Endothelial cell of umbilical vein (primary cell): ENCODE results near the gene TMEM200B. TPM values are rescaled to one million over a fixed set of nuclear protein-coding genes. Genes with fewer than 3 reads are reported as not detected.

Experiments used
- BruUV-seq: library from RNA; stranded (reverse); fragments of 400-500 nt; replicated peaks from 2 replicates; lab custom pipeline; 2021; lab: Mats Ljungman, UMichigan
- CTCF ChIA-PET: fragments of 300-600, 350-600 bp; sonication (Branson Sonifier 250); formaldehyde crosslinking; loops from one replicate; lab custom pipeline; 2021; ENCODE audit warnings: antibody characterized with exemption, inconsistent platforms; lab: Charles Lee
- POLR2A ChIA-PET: fragments of 300-600, 350-600 bp; sonication (Branson Sonifier 250); formaldehyde crosslinking; loops from one replicate; lab custom pipeline; 2021; ENCODE audit warnings: antibody characterized with exemption, inconsistent platforms; lab: Charles Lee
- DNase-seq: peaks from one replicate; pipeline ENCODE4 v3.0.0-alpha.2; 2011; ENCODE audit warnings: low read depth, low spot score
- FAIRE-seq: peaks from 2 replicates; lab custom pipeline; 2011; peaks lifted over from hg19 to GRCh38; lab: Jason Lieb, UNC
- H2AFZ ChIP-seq: 2 replicates; pipeline ENCODE4 v1.6.0; 2012; ENCODE audit warnings: low read depth, low read length, control low read depth, inconsistent platforms
- H3K27ac ChIP-seq: 2 replicates; pipeline ENCODE4 v1.5.1; 2011; ENCODE audit warnings: low read depth, mild to moderate bottlenecking, control low read depth, low read length, moderate library complexity; ENCODE audit not compliant: insufficient read depth
- H3K27me3 ChIP-seq, 2 experiments: 2 replicates each; pipeline versions ENCODE4 v1.6.0 to v1.6.1; 2011; ENCODE audit warnings: low read length in 2 of 2, mixed read lengths in 1 of 2; ENCODE audit not compliant: control insufficient read depth in 2 of 2, insufficient read depth in 2 of 2
- H3K36me3 ChIP-seq, 2 experiments: 2 replicates in 1 of 2; 3 replicates in 1 of 2; pipeline ENCODE4 v1.5.1; 2011; ENCODE audit warnings: low read length in 2 of 2, mild to moderate bottlenecking in 1 of 2, moderate library complexity in 1 of 2; ENCODE audit not compliant: control insufficient read depth in 2 of 2, insufficient read depth in 2 of 2; ENCODE audit errors: extremely low read depth in 1 of 2
- H3K4me1 ChIP-seq: 3 replicates; pipeline ENCODE4 v1.5.1; 2011; ENCODE audit warnings: mild to moderate bottlenecking, low read length; ENCODE audit not compliant: control insufficient read depth, insufficient read depth; ENCODE audit errors: extremely low read depth
- H3K4me2 ChIP-seq: 2 replicates; pipeline ENCODE4 v1.6.1; 2011; ENCODE audit warnings: low read length, control low read depth, mixed read lengths; ENCODE audit not compliant: insufficient read depth
- H3K4me3 ChIP-seq, 3 experiments: fragments of 200-600 bp in 1 of 3; sonication (generic), shearing (Covaris generic) in 1 of 3; replicated peaks in 1 of 3; 2 replicates each; pipeline ENCODE4 v1.5.1; 2011 to 2016; ENCODE audit warnings: control low read depth in 3 of 3, low read length in 3 of 3, mild to moderate bottlenecking in 2 of 3, inconsistent platforms in 1 of 3, low read depth in 1 of 3, moderate library complexity in 1 of 3; ENCODE audit not compliant: insufficient read depth in 1 of 3
- H3K79me2 ChIP-seq: 2 replicates; pipeline ENCODE4 v1.6.0; 2012; ENCODE audit warnings: low read length, inconsistent platforms; ENCODE audit not compliant: control insufficient read depth, insufficient read depth
- H3K9ac ChIP-seq: replicated peaks from 2 replicates; pipeline ENCODE3; 2011; ENCODE audit warnings: low read length, control low read depth; ENCODE audit not compliant: insufficient read depth; ENCODE audit errors: extremely low read depth
- H3K9me1 ChIP-seq: replicated peaks from 3 replicates; pipeline ENCODE4 v1.6.0; 2011; ENCODE audit warnings: mild to moderate bottlenecking, low read length; ENCODE audit not compliant: control insufficient read depth, insufficient read depth; ENCODE audit errors: extremely low read depth
- H3K9me3 ChIP-seq: replicated peaks from 2 replicates; pipeline ENCODE4 v1.5.1; 2012; ENCODE audit warnings: low read length, inconsistent platforms; ENCODE audit not compliant: control insufficient read depth, insufficient read depth
- H4K20me1 ChIP-seq: replicated peaks from 2 replicates; pipeline ENCODE3; 2011; ENCODE audit warnings: mild to moderate bottlenecking, low read length; ENCODE audit not compliant: control insufficient read depth, insufficient read depth; ENCODE audit errors: extremely low read depth
- CTCF ChIP-seq, 2 donors: IDR thresholded peaks; 1 replicate in 1 of 2; 2 replicates in 1 of 2; pipeline ENCODE4 v1.5.1; 2011; ENCODE audit warnings: low read length in 2 of 2, mild to moderate bottlenecking in 2 of 2, moderate library complexity in 2 of 2, control low read depth in 1 of 2, inconsistent platforms in 1 of 2, low read depth in 1 of 2; ENCODE audit not compliant: insufficient read depth in 1 of 2; ENCODE audit errors: extremely low read depth in 1 of 2
- EZH2 ChIP-seq: IDR thresholded peaks from 2 replicates; pipeline ENCODE4 v1.6.1; 2012; ENCODE audit warnings: borderline replicate concordance, low read depth, mild to moderate bottlenecking, moderate library complexity, low read length, inconsistent platforms; ENCODE audit not compliant: severe bottlenecking
- FOS ChIP-seq: IDR thresholded peaks from 2 replicates; pipeline ENCODE4 v1.6.1; 2011; ENCODE audit warnings: mild to moderate bottlenecking, low read length, moderate library complexity, borderline replicate concordance; ENCODE audit not compliant: insufficient read depth
- GATA2 ChIP-seq: IDR thresholded peaks from 2 replicates; pipeline ENCODE4 v1.7.0; 2011; ENCODE audit warnings: low read depth, mild to moderate bottlenecking, moderate library complexity, mixed read lengths, low read length; ENCODE audit not compliant: insufficient read length, insufficient read depth
- JUN ChIP-seq: IDR thresholded peaks from 2 replicates; pipeline ENCODE4 v1.6.1; 2011; ENCODE audit warnings: borderline replicate concordance, low read depth; ENCODE audit not compliant: insufficient read length, insufficient read depth
- MYC ChIP-seq: IDR thresholded peaks from one replicate; pipeline ENCODE4 v1.6.1; 2011; ENCODE audit warnings: mild to moderate bottlenecking, low read depth, low read length
- POLR2A ChIP-seq: IDR thresholded peaks from 2 replicates; pipeline ENCODE4 v1.6.1; 2012; ENCODE audit warnings: low read depth, mild to moderate bottlenecking, control low read depth, low read length
- POLR2AphosphoS5 ChIP-seq: IDR thresholded peaks from 2 replicates; pipeline ENCODE4 v1.6.1; 2012; ENCODE audit warnings: low read depth, mild to moderate bottlenecking, control low read depth, low read length, moderate library complexity; ENCODE audit not compliant: insufficient read depth
- dilution Hi-C: fragments of 300-500 bp; cut with MboI; formaldehyde crosslinking; loops from one replicate; pipeline ENCODE4 v1.15.0; 2019; ENCODE audit warnings: low sequenced_read_pairs; ENCODE audit not compliant: extremely low pct_ligation_motif_present
- intact Hi-C: fragments of 100-400 bp; cut with micrococcal nuclease; formaldehyde crosslinking; loops from one replicate; pipeline ENCODE4 v1.10.0; 2022
- polyA plus RNA-seq, 4 experiments: library from polyadenylated mRNA; depleted of rRNA in 3 of 4; stranded (reverse) in 3 of 4; unstranded in 1 of 4; fragments of >200 nt; gene quantifications; 2 replicates each; pipeline versions ENCODE4 v1.2.1 to v1.2.3, GENCODE V29; 2011 to 2012; ENCODE audit warnings: missing spikeins in 1 of 4
- total RNA-seq: library from RNA; stranded (reverse); gene quantifications from 2 replicates; pipeline ENCODE4 v1.2.3, GENCODE V29; 2021
- TF ChIP-seq, protein P1 (sequence below): IDR thresholded peaks from 2 replicates; pipeline ENCODE4 v1.6.1; 2011; ENCODE audit not compliant: insufficient read depth, insufficient read length

Gene TMEM200B
- total and polyA plus RNA-seq, 2 donors (not counting 3 experiments of a cell fraction or from before 2014, with no cell fraction given) = 0.72 to 1.6 TPM

- Histone ChIP-seq H3K9me1 (no peaks in the 10 kb centered on the region), H3K36me3 (no peaks in the 10 kb centered on the region), H3K9ac (no peak overlapping the region), H4K20me1 (no peaks in the 10 kb centered on the region), H3K4me3 (no peak overlapping the region), H2AFZ (no peak overlapping the region), H3K4me1 (no peaks in the 10 kb centered on the region), H3K4me2 (no peak overlapping the region), H3K9me3 (no peaks in the 10 kb centered on the region), H3K27ac (no peak overlapping the region), H3K79me2 (no peaks in the 10 kb centered on the region), H3K27me3 (no peaks in the 10 kb centered on the region)
- ChIA-PET POLR2A (no interaction called here), CTCF (no interaction called here)
- no TSS peak for BruUV-seq
- dilution Hi-C loops = no loop called here
- DNase-seq (no peak), FAIRE-seq (no peak)
- TF ChIP-seq FOS = no peak
- TF ChIP-seq, protein P1, sequence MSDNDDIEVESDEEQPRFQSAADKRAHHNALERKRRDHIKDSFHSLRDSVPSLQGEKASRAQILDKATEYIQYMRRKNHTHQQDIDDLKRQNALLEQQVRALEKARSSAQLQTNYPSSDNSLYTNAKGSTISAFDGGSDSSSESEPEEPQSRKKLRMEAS = no peak
- intact Hi-C loops = no loop called here
Measured at GRCh38 chr1:29084196-29084521, 39.5 kb downstream of the TMEM200B start.

- intact Hi-C loops = no loop called here
- Histone ChIP-seq H3K9me3 (no peaks in the 10 kb centered on the region), H2AFZ (no peak overlapping the region), H3K27me3 (no peaks in the 10 kb centered on the region), H3K9me1 (no peaks in the 10 kb centered on the region), H3K4me1 (no peaks in the 10 kb centered on the region), H3K4me2 (no peak overlapping the region), H3K27ac (no peak overlapping the region), H3K4me3 (no peak overlapping the region), H3K9ac (no peak overlapping the region), H3K36me3 (no peaks in the 10 kb centered on the region), H4K20me1 (no peaks in the 10 kb centered on the region), H3K79me2 (no peaks in the 10 kb centered on the region)
- no peak for FAIRE-seq
- CTCF ChIA-PET = no interaction called here
- dilution Hi-C loops = no loop called here
- TF ChIP-seq JUN (no peak), FOS (no peak), CTCF (IDR thresholded peaks at IDR 0.05; ENCODE audit: extremely low read depth in 1 of 2, insufficient read depth in 1 of 2, low read depth in 1 of 2, low read length in 2 of 2) (no peak), GATA2 (no peak), MYC (no peak), POLR2A (no peak), EZH2 (no peak), POLR2AphosphoS5 (no peak)
- TF ChIP-seq, protein P1 = no peak
- BruUV-seq = no TSS peak
- DNase-seq = no peak
- POLR2A ChIA-PET = no interaction called here
Measured at GRCh38 chr1:29083317-29084195, 40.1 kb downstream of the TMEM200B start.
